Ovary (tissue), 9 donors: ENCODE results near the gene P3H2. TPM values are rescaled to one million over a fixed set of nuclear protein-coding genes. Genes with fewer than 3 reads are reported as not detected.
A peak's percentile ranks its signal among the peaks of the same experiment; 100 is the strongest.

ENCODE experiments used
- DNase-seq, 5 donors: peaks; one replicate each; pipeline ENCODE4 v3.0.0-alpha.2; 2019 to 2020
- H3K27ac ChIP-seq, 2 donors: fragments of 200-600 bp; one replicate each; pipeline versions ENCODE4 v1.5.1 to v1.8.0; 2019 to 2022
- H3K27me3 ChIP-seq: fragments of 200-600 bp; one replicate; pipeline ENCODE4 v1.8.0; 2022
- H3K36me3 ChIP-seq: fragments of 200-600 bp; sonication (generic); one replicate; pipeline ENCODE4 v1.5.1; 2019
- H3K4me1 ChIP-seq: one replicate; pipeline ENCODE4 v1.8.1; 2013; ENCODE audit warnings: mild to moderate bottlenecking, moderate library complexity; ENCODE audit not compliant: insufficient read depth
- H3K4me3 ChIP-seq: fragments of 200-600 bp; sonication (generic); one replicate; pipeline ENCODE4 v1.5.1; 2017
- H3K9me3 ChIP-seq, 2 donors: fragments of 200-600 bp in 1 of 2; sonication (generic) in 1 of 2; one replicate each; pipeline versions ENCODE4 v1.5.1 to v1.8.1; 2013 to 2019; ENCODE audit warnings: mild to moderate bottlenecking in 1 of 2, moderate library complexity in 1 of 2
- CTCF ChIP-seq, 3 donors: fragments of 450-650 bp in 2 of 3; fragments of 200-600 bp in 1 of 3; IDR thresholded peaks; one replicate each; pipeline versions ENCODE4 v1.5.1 to v1.8.0; 2016 to 2022; ENCODE audit warnings: antibody characterized with exemption in 3 of 3, mild to moderate bottlenecking in 1 of 3
- EP300 ChIP-seq: sonication (generic); formaldehyde crosslinking; IDR thresholded peaks from one replicate; pipeline ENCODE4 v1.6.1; 2017; ENCODE audit warnings: antibody characterized with exemption
- POLR2A ChIP-seq: fragments of 450-650 bp; IDR thresholded peaks from one replicate; pipeline ENCODE4 v1.6.1; 2017; ENCODE audit warnings: antibody characterized with exemption, mild to moderate bottlenecking, moderate library complexity
- WGBS, 3 donors: extraction: QIAGEN DNeasy Blood & Tissue Kit in 1 of 3; methylation state at CpG; one replicate each; pipeline versions ENCODE4 v1.1.5 to v1.1.7; 2013 to 2017; 5-methylcytosine and 5-hydroxymethylcytosine counted together
- intact Hi-C, 4 donors: fragments of 100-400 bp; cut with DNase I; formaldehyde crosslinking; loops; one replicate each; pipeline versions ENCODE4 v1.11.0 to v1.15.1; 2022 to 2023
- polyA plus RNA-seq, 2 donors: library from polyadenylated mRNA; stranded (reverse); fragments of 200-250 nt in 1 of 2; fragments of 350-450 nt in 1 of 2; fragmentation: Illumina TruSeq in 1 of 2; extraction: RNeasy Lipid Tissue Mini Kit (QIAGEN cat#74804) in 1 of 2; gene quantifications; one replicate each; pipeline ENCODE4 v1.2.3, GENCODE V29; 2013 to 2014
- total RNA-seq, 7 donors: library from RNA; depleted of rRNA in 2 of 7; stranded (reverse); fragments of >200 nt in 2 of 7; fragmentation: NEBNext Ultra II Directional in 3 of 7; extraction: Animal tissue kit (Norgen Biotek cat#: 25700) in 3 of 7; gene quantifications; one replicate each; pipeline versions ENCODE4 v1.1.0 to v1.2.4, GENCODE V29; 2016 to 2023
- donor health status: DM: no; HTN: no; CAD: no; lungs with moderate emphysema.
- donor health status: DM: no; HTN: no; CAD: no.
- donor health status: Bipolar disorder and iron deficiency.
- donor health status: DM: yes; HTN: yes; CAD: no.
- donor health status: DM: no; HTN: no; CAD: no.
- donor health status: DM: yes; HTN: yes; CAD: no.

The P3H2 gene
- total and polyA plus RNA-seq, 9 donors: 10.6 to 359 (median 22.8) TPM

- TF ChIP-seq EP300 (no peak), CTCF (IDR thresholded peaks at IDR 0.05) (no peak), POLR2A (no peak)
- no peak for DNase-seq
- H3K4me3 ChIP-seq: no peak overlapping the region
- no peaks in the 10 kb centered on the region for H3K27me3 ChIP-seq
- 26 to 54% (median 48%) methylated on average over 4 of the region's 4 CpGs for WGBS, 3 donors
- no peaks in the 10 kb centered on the region for H3K9me3 ChIP-seq
- intact Hi-C loops: no loop called here
- no peaks in the 10 kb centered on the region for H3K36me3 ChIP-seq
- H3K4me1 ChIP-seq: peaks cover 19% of the 10 kb centered on the region
- no peak overlapping the region for H3K27ac ChIP-seq
These were observed 23.7 kb downstream of the P3H2 start for GRCh38 chr3:190097025-190097424.

- DNase-seq: no peak
- Histone ChIP-seq H3K4me1 (peaks cover 22% of the 10 kb centered on the region), H3K27me3 (no peaks in the 10 kb centered on the region), H3K27ac (no peak overlapping the region), H3K4me3 (no peak overlapping the region), H3K36me3 (no peaks in the 10 kb centered on the region), H3K9me3 (no peaks in the 10 kb centered on the region)
- 83 to 96% (median 89%) methylated on average over 4 of the region's 4 CpGs for WGBS, 3 donors
- intact Hi-C loops: no loop called here
- TF ChIP-seq EP300 (no peak), POLR2A (no peak), CTCF (IDR thresholded peaks at IDR 0.05) (no peak)
These were observed 24.4 kb downstream of the P3H2 start for GRCh38 chr3:190096345-190096744.

GRCh38 chr3:190094160-190094718, 26.5 kb downstream of the P3H2 start:
- Histone ChIP-seq H3K9me3 (no peaks in the 10 kb centered on the region), H3K27ac (peak overlapping the region in 1 of 2 donors; percentile 49), H3K27me3 (no peaks in the 10 kb centered on the region), H3K4me1 (peaks cover 15% of the 10 kb centered on the region), H3K4me3 (no peak overlapping the region), H3K36me3 (no peaks in the 10 kb centered on the region)
- intact Hi-C loops: no loop called here
- WGBS, 3 donors: 1 to 5% (median 5%) methylated on average over 1 of the region's 1 CpG
- TF ChIP-seq EP300 (no peak), CTCF (IDR thresholded peaks at IDR 0.05) (no peak), POLR2A (no peak)
- DNase-seq: peak in 3 of 5 donors; percentile 23 to 62 (median 37)

GRCh38 chr3:190092250-190092649, 28.4 kb downstream of the P3H2 start:
- H3K36me3 ChIP-seq: no peaks in the 10 kb centered on the region
- intact Hi-C loops: no loop called here
- no peak for TF ChIP-seq POLR2A
- TF ChIP-seq CTCF (IDR thresholded peaks at IDR 0.05): no peak
- TF ChIP-seq EP300: no peak
- WGBS, 3 donors: 1 to 3% (median 2%) methylated on average over 2 of the region's 2 CpGs
- no peak for DNase-seq
- H3K9me3 ChIP-seq: no peaks in the 10 kb centered on the region
- H3K4me1 ChIP-seq: peaks cover 12% of the 10 kb centered on the region
- no peak overlapping the region for H3K27ac ChIP-seq
- H3K27me3 ChIP-seq: no peaks in the 10 kb centered on the region
- H3K4me3 ChIP-seq: no peak overlapping the region
